Measurements from ENCODE around the gene DICER1. TPM values are rescaled to one million over a fixed set of nuclear protein-coding genes. Genes with fewer than 3 reads are reported as not detected.

DICER1 gene
- total RNA-seq, 1 donor from 2014 or later = 70.0 TPM

GRCh38 chr14:95106971-95107370 lies 50.4 kb downstream of the DICER1 start:
- Histone ChIP-seq H2AFZ (replicated peaks) (no peak overlapping the region), H3K4me1 (no peaks in the 10 kb centered on the region), H3F3A (ENCODE audit: low read depth) (no peaks in the 10 kb centered on the region), H3K27me3 (no peaks in the 10 kb centered on the region), H3K9ac (no peak overlapping the region), H3K79me2 (ENCODE audit: low read depth) (no peaks in the 10 kb centered on the region), H4K20me1 (ENCODE audit: low read depth) (no peaks in the 10 kb centered on the region), H3K4me2 (no peak overlapping the region), H3K27ac (no peak overlapping the region), H3K4me3 (no peak overlapping the region), H3K9me3 (ENCODE audit: low read depth) (no peaks in the 10 kb centered on the region), H3K36me3 (peaks cover 26% of the 10 kb centered on the region)
- Mint-ChIP-seq H3K27ac (no peak overlapping the region), H3K27me3 (ENCODE audit: insufficient read depth, low read depth) (no peaks in the 10 kb centered on the region), H3K36me3 (peaks cover 48% of the 10 kb centered on the region), H3K9me3 (no peaks in the 10 kb centered on the region), H3K4me1 (peaks cover 2% of the 10 kb centered on the region), H3K4me3 (no peak overlapping the region)
- DNase-seq (ENCODE audit: low spot score) = no peak
- TF ChIP-seq EZH2phosphoT487 (IDR thresholded peaks at IDR 0.05) (no peak), CTCF (IDR thresholded peaks at IDR 0.05) (no peak), EZH2 (IDR thresholded peaks at IDR 0.05) (no peak)

DNA sequence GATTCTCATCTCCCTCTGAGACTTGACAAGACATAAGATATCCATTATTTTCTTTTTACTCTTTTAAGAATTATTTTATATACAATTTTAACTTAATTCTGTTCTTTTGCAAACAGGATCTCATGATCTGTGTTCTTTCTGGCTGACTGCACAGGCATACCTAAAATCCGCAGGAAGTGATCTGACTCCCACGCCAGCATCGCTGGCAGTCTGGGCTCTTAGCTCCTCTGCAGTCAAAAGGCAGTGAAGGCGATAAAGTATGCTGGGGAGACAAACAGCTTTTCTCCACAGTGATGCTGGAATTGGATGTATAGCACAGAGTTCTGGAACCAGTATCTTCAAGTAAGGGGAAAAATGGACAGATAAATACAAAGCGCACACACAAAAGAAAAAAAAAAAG lies 52.4 kb downstream of the DICER1 start:
- H3K4me1 Mint-ChIP-seq = peaks cover 5% of the 10 kb centered on the region
- Histone ChIP-seq H4K20me1 (ENCODE audit: low read depth) (peaks cover 12% of the 10 kb centered on the region), H3K9ac (no peak overlapping the region), H3K27ac (no peak overlapping the region), H3K4me2 (no peak overlapping the region), H3F3A (ENCODE audit: low read depth) (no peaks in the 10 kb centered on the region), H3K4me3 (no peak overlapping the region), H3K4me1 (no peaks in the 10 kb centered on the region), H3K9me3 (ENCODE audit: low read depth) (no peaks in the 10 kb centered on the region), H2AFZ (replicated peaks) (no peak overlapping the region), H3K79me2 (ENCODE audit: low read depth) (no peaks in the 10 kb centered on the region), H3K27me3 (no peaks in the 10 kb centered on the region), H3K36me3 (peaks cover 18% of the 10 kb centered on the region)
- no peak overlapping the region for H3K4me3 Mint-ChIP-seq
- H3K36me3 Mint-ChIP-seq = peaks cover 39% of the 10 kb centered on the region
- H3K9me3 Mint-ChIP-seq = no peaks in the 10 kb centered on the region
- TF ChIP-seq CTCF (IDR thresholded peaks at IDR 0.05) (no peak), EZH2 (IDR thresholded peaks at IDR 0.05) (no peak), EZH2phosphoT487 (IDR thresholded peaks at IDR 0.05) (no peak)
- no peak for DNase-seq (ENCODE audit: low spot score)
- H3K27ac Mint-ChIP-seq = no peak overlapping the region
- no peaks in the 10 kb centered on the region for H3K27me3 Mint-ChIP-seq (ENCODE audit: insufficient read depth, low read depth)

DNA sequence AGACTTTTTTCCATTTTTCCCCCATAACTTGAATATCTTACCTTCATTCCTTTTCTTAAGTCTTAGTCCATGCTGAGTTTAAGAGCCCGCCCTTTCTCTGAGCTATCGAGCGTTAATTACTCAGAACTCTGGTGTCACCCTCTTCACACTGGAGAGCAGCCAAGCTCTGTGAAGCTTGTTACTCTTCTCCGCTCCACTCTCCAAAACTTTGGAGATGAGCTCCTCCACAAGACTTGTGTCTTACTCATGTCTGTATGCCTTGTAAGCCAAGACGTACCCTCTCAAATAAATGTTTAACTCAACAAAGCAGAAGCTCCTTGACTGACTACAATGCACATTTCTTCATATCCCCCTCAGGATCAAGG lies 54.7 kb downstream of the DICER1 start:
- Histone ChIP-seq H3K36me3 (peaks cover 11% of the 10 kb centered on the region), H3K79me2 (ENCODE audit: low read depth) (peaks cover 4% of the 10 kb centered on the region), H2AFZ (replicated peaks) (no peak overlapping the region), H4K20me1 (ENCODE audit: low read depth) (peaks cover 12% of the 10 kb centered on the region), H3K4me2 (no peak overlapping the region), H3K9ac (no peak overlapping the region), H3K4me3 (no peak overlapping the region), H3K27me3 (no peaks in the 10 kb centered on the region), H3K4me1 (peaks cover 12% of the 10 kb centered on the region), H3K27ac (no peak overlapping the region), H3F3A (ENCODE audit: low read depth) (no peaks in the 10 kb centered on the region), H3K9me3 (ENCODE audit: low read depth) (no peaks in the 10 kb centered on the region)
- H3K4me1 Mint-ChIP-seq = peaks cover 12% of the 10 kb centered on the region
- peaks cover 27% of the 10 kb centered on the region for H3K36me3 Mint-ChIP-seq
- no peak overlapping the region for H3K27ac Mint-ChIP-seq
- H3K4me3 Mint-ChIP-seq = no peak overlapping the region
- TF ChIP-seq CTCF (IDR thresholded peaks at IDR 0.05) = no peak
- TF ChIP-seq EZH2 (IDR thresholded peaks at IDR 0.05) = no peak
- no peak for TF ChIP-seq EZH2phosphoT487 (IDR thresholded peaks at IDR 0.05)
- no peaks in the 10 kb centered on the region for H3K27me3 Mint-ChIP-seq (ENCODE audit: insufficient read depth, low read depth)
- DNase-seq (ENCODE audit: low spot score) = no peak
- no peaks in the 10 kb centered on the region for H3K9me3 Mint-ChIP-seq

Data from neural progenitor cell (in vitro differentiated cells).